CD14-positive monocyte (primary cell): ENCODE measurements around the gene ARID4B. TPM values are rescaled to one million over a fixed set of nuclear protein-coding genes. Genes with fewer than 3 reads are reported as not detected.

Source experiments
- DNase-seq, 3 donors: peaks; one replicate each; pipeline ENCODE4 v3.0.0-alpha.2; 2011 to 2022
- H2AFZ ChIP-seq: 2 replicates; pipeline ENCODE4 v1.6.0; 2012; ENCODE audit warnings: mild to moderate bottlenecking, low read depth, low read length, inconsistent platforms; ENCODE audit not compliant: insufficient read depth, poor library complexity, severe bottlenecking
- H3K27ac ChIP-seq, 2 donors: 1 replicate in 1 of 2; 2 replicates in 1 of 2; pipeline ENCODE4 v1.5.1; 2012 to 2013; ENCODE audit warnings: low read length in 2 of 2, control low read depth in 1 of 2, inconsistent platforms in 1 of 2, low read depth in 1 of 2, mild to moderate bottlenecking in 1 of 2
- H3K27me3 ChIP-seq, 2 donors: one replicate each; pipeline versions ENCODE4 v1.6.0 to v1.6.1; 2011 to 2013; ENCODE audit warnings: low read length in 2 of 2; ENCODE audit not compliant: control insufficient read depth in 2 of 2, insufficient read depth in 2 of 2
- H3K36me3 ChIP-seq, 2 donors: replicated peaks in 1 of 2; 1 replicate in 1 of 2; 2 replicates in 1 of 2; pipeline versions ENCODE4 v1.5.1 to v1.6.1; 2012 to 2013; ENCODE audit warnings: low read length in 2 of 2, control low read depth in 1 of 2, inconsistent platforms in 1 of 2, mild to moderate bottlenecking in 1 of 2; ENCODE audit not compliant: insufficient read depth in 2 of 2, control insufficient read depth in 1 of 2
- H3K4me1 ChIP-seq, 2 donors: 1 replicate in 1 of 2; 2 replicates in 1 of 2; pipeline versions ENCODE4 v1.5.1 to v1.6.1; 2012 to 2013; ENCODE audit warnings: low read length in 2 of 2, control low read depth in 1 of 2, inconsistent platforms in 1 of 2, mild to moderate bottlenecking in 1 of 2, moderate library complexity in 1 of 2; ENCODE audit not compliant: insufficient read depth in 2 of 2, control insufficient read depth in 1 of 2
- H3K4me2 ChIP-seq: replicated peaks from 2 replicates; pipeline ENCODE3; 2012; ENCODE audit warnings: low read length, moderate library complexity, mild to moderate bottlenecking; ENCODE audit not compliant: poor library complexity, severe bottlenecking; ENCODE audit errors: extremely low read depth
- H3K4me3 ChIP-seq, 3 experiments: fragments of 200-600 bp in 1 of 3; sonication (generic) in 1 of 3; replicated peaks in 1 of 3; 1 replicate in 2 of 3; 2 replicates in 1 of 3; pipeline ENCODE4 v1.5.1; 2011 to 2013; ENCODE audit warnings: low read length in 3 of 3, mild to moderate bottlenecking in 3 of 3, control low read depth in 2 of 3, low read depth in 2 of 3, inconsistent platforms in 1 of 3, moderate library complexity in 1 of 3
- H3K79me2 ChIP-seq: 2 replicates; pipeline ENCODE4 v1.6.0; 2012; ENCODE audit warnings: mild to moderate bottlenecking, control low read depth, inconsistent platforms, low read length, moderate library complexity; ENCODE audit not compliant: insufficient read depth
- H3K9ac ChIP-seq: 2 replicates; pipeline ENCODE4 v1.6.0; 2017; ENCODE audit warnings: low read length, mild to moderate bottlenecking; ENCODE audit not compliant: insufficient read depth, poor library complexity, severe bottlenecking
- H3K9me3 ChIP-seq, 2 donors: replicated peaks in 1 of 2; 1 replicate in 1 of 2; 2 replicates in 1 of 2; pipeline versions ENCODE4 v1.5.1 to v1.6.1; 2012 to 2013; ENCODE audit warnings: low read length in 2 of 2, control low read depth in 1 of 2; ENCODE audit not compliant: control insufficient read depth in 1 of 2, insufficient read depth in 1 of 2
- H4K20me1 ChIP-seq: 2 replicates; pipeline ENCODE4 v1.6.0; 2012; ENCODE audit warnings: mild to moderate bottlenecking, low read length, control low read depth, moderate library complexity; ENCODE audit not compliant: insufficient read depth
- H3K27ac Mint-ChIP-seq, 7 donors: one replicate each; pipeline ENCODE4 v1.8.0; 2020; ENCODE audit warnings: mild to moderate bottlenecking in 7 of 7, mixed read lengths in 7 of 7, moderate library complexity in 6 of 7, inconsistent platforms in 2 of 7
- H3K27me3 Mint-ChIP-seq, 3 donors: one replicate each; pipeline ENCODE4 v1.8.0; 2021 to 2022; ENCODE audit warnings: low read depth in 3 of 3, mild to moderate bottlenecking in 3 of 3, mixed read lengths in 3 of 3, moderate library complexity in 3 of 3, inconsistent platforms in 1 of 3
- H3K36me3 Mint-ChIP-seq, 2 donors: one replicate each; pipeline ENCODE4 v1.8.0; 2020; ENCODE audit warnings: mixed read lengths in 2 of 2, inconsistent platforms in 1 of 2, mild to moderate bottlenecking in 1 of 2
- H3K4me1 Mint-ChIP-seq: one replicate; pipeline ENCODE4 v1.8.0; 2020; ENCODE audit warnings: mild to moderate bottlenecking, mixed read lengths
- H3K4me3 Mint-ChIP-seq, 2 donors: one replicate each; pipeline ENCODE4 v1.8.0; 2020; ENCODE audit warnings: mild to moderate bottlenecking in 2 of 2, mixed read lengths in 2 of 2, moderate library complexity in 1 of 2
- H3K9me3 Mint-ChIP-seq, 7 donors: one replicate each; pipeline ENCODE4 v1.8.0; 2020 to 2022; ENCODE audit warnings: mixed read lengths in 7 of 7, mild to moderate bottlenecking in 6 of 7, moderate library complexity in 6 of 7, inconsistent platforms in 2 of 7
- WGBS: methylation state at CpG from one replicate; pipeline ENCODE4 v1.1.5; 2013; ENCODE audit warnings: missing lambda C conversion rate; ENCODE audit not compliant: insufficient coverage; 5-methylcytosine and 5-hydroxymethylcytosine counted together
- intact Hi-C, 2 donors: fragments of 100-400 bp; cut with micrococcal nuclease; formaldehyde crosslinking; loops; one replicate each; pipeline versions ENCODE4 v1.15.0 to v1.15.1; 2023
- polyA plus RNA-seq, 3 donors: library from polyadenylated mRNA; depleted of rRNA in 1 of 3; unstranded in 2 of 3; stranded (reverse) in 1 of 3; fragments of 300-500 nt in 2 of 3; fragments of >200 nt in 1 of 3; fragmentation: Illumina TruSeq in 2 of 3; gene quantifications; 1 replicate in 2 of 3; 2 replicates in 1 of 3; pipeline ENCODE4 v1.2.3, GENCODE V29; 2012 to 2021
- TF ChIP-seq, protein P1 (sequence below): fragments of 200-600 bp; IDR thresholded peaks from one replicate; pipeline ENCODE4 v1.8.0; 2022; ENCODE audit warnings: antibody characterized with exemption, mild to moderate bottlenecking

The ARID4B gene
- polyA plus RNA-seq, 3 donors = 9.3 to 15.4 (median 11.1) TPM

GRCh38 chr1:235296729-235297128, 31.2 kb downstream of the ARID4B start:
- peaks cover 41% of the 10 kb centered on the region for H3K4me1 Mint-ChIP-seq

GRCh38 chr1:235295902-235296350, 32.1 kb downstream of the ARID4B start:
- no peaks in the 10 kb centered on the region for H3K36me3 Mint-ChIP-seq

More at GRCh38 chr1:235296729-235297128, 31.2 kb downstream of the ARID4B start:
- peaks cover 0 to 7% (median 2%) of the 10 kb centered on the region in 7 donors for H3K9me3 Mint-ChIP-seq
- Histone ChIP-seq H3K4me3 (no peak overlapping the region), H3K79me2 (peaks cover 99% of the 10 kb centered on the region), H3K9me3 (no peaks in the 10 kb centered on the region), H3K4me2 (no peak overlapping the region), H2AFZ (no peak overlapping the region), H4K20me1 (peaks cover 100% of the 10 kb centered on the region), H3K27ac (no peak overlapping the region), H3K9ac (no peak overlapping the region), H3K4me1 (peaks cover 9 to 12% of the 10 kb centered on the region in 2 donors), H3K27me3 (no peaks in the 10 kb centered on the region), H3K36me3 (no peaks in the 10 kb centered on the region)
- TF ChIP-seq, protein P1, sequence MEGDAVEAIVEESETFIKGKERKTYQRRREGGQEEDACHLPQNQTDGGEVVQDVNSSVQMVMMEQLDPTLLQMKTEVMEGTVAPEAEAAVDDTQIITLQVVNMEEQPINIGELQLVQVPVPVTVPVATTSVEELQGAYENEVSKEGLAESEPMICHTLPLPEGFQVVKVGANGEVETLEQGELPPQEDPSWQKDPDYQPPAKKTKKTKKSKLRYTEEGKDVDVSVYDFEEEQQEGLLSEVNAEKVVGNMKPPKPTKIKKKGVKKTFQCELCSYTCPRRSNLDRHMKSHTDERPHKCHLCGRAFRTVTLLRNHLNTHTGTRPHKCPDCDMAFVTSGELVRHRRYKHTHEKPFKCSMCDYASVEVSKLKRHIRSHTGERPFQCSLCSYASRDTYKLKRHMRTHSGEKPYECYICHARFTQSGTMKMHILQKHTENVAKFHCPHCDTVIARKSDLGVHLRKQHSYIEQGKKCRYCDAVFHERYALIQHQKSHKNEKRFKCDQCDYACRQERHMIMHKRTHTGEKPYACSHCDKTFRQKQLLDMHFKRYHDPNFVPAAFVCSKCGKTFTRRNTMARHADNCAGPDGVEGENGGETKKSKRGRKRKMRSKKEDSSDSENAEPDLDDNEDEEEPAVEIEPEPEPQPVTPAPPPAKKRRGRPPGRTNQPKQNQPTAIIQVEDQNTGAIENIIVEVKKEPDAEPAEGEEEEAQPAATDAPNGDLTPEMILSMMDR = no peak
- H3K36me3 Mint-ChIP-seq = no peaks in the 10 kb centered on the region
- WGBS = 100% methylated on average over 1 of the region's 1 CpG
- DNase-seq = no peak
- H3K27ac Mint-ChIP-seq = peak overlapping the region in 2 of 7 donors; percentile 35 to 87
- H3K4me3 Mint-ChIP-seq = no peak overlapping the region
- H3K27me3 Mint-ChIP-seq = peaks cover 0 to 2% (median 0%) of the 10 kb centered on the region in 3 donors
- intact Hi-C loops = no loop called here

More at GRCh38 chr1:235295902-235296350, 32.1 kb downstream of the ARID4B start:
- Histone ChIP-seq H3K4me1 (peaks cover 12 to 13% of the 10 kb centered on the region in 2 donors), H4K20me1 (peaks cover 99% of the 10 kb centered on the region), H2AFZ (no peak overlapping the region), H3K36me3 (no peaks in the 10 kb centered on the region), H3K4me3 (no peak overlapping the region), H3K4me2 (no peak overlapping the region), H3K9me3 (no peaks in the 10 kb centered on the region), H3K9ac (no peak overlapping the region), H3K27ac (no peak overlapping the region), H3K79me2 (peaks cover 99% of the 10 kb centered on the region), H3K27me3 (no peaks in the 10 kb centered on the region)
- 94% methylated on average over 3 of the region's 5 CpGs for WGBS
- TF ChIP-seq, protein P1 = no peak
- no peak for DNase-seq
- Mint-ChIP-seq H3K4me1 (peaks cover 41% of the 10 kb centered on the region), H3K27me3 (peaks cover 0 to 2% (median 0%) of the 10 kb centered on the region in 3 donors), H3K27ac (peak overlapping the region in 2 of 7 donors; percentile 39 to 87), H3K9me3 (peaks cover 0 to 7% (median 2%) of the 10 kb centered on the region in 7 donors), H3K4me3 (no peak overlapping the region)
- intact Hi-C loops = no loop called here
